ENCODE data around the gene RPUSD4.

RPUSD4 gene

GRCh38 chr11:126192361-126192760, 19.1 kb downstream of the RPUSD4 start:
- Histone ChIP-seq H3K4me1 (ENCODE audit: control insufficient read depth, insufficient read depth, low read length) (peaks cover 15% of the 10 kb centered on the region), H3K27ac (ENCODE audit: low read length) (peak overlapping the region; percentile 41)

GRCh38 chr11:126191379-126192073, 19.9 kb downstream of the RPUSD4 start:
- Histone ChIP-seq H3K9me3 (ENCODE audit: control insufficient read depth in 2 of 2, low read length in 2 of 2) (no peaks in the 10 kb centered on the region), H3K36me3 (ENCODE audit: control insufficient read depth in 2 of 2, insufficient read depth in 2 of 2, low read length in 2 of 2) (peaks cover 0 to 14% of the 10 kb centered on the region in 2 donors), H3K4me1 (ENCODE audit: control insufficient read depth, insufficient read depth, low read length) (peaks cover 18% of the 10 kb centered on the region), H3K9ac (ENCODE audit: low read length in 2 of 2) (no peak overlapping the region), H3K27me3 (ENCODE audit: control insufficient read depth in 1 of 2, insufficient read depth in 2 of 2, low read length in 2 of 2) (no peaks in the 10 kb centered on the region), H3K27ac (ENCODE audit: low read length) (no peak overlapping the region), H3K4me3 (ENCODE audit: low read length in 2 of 2) (no peak overlapping the region)

More at GRCh38 chr11:126192361-126192760, 19.1 kb downstream of the RPUSD4 start:
- no peak overlapping the region for H3K4me3 ChIP-seq (ENCODE audit: low read length in 2 of 2)
- peaks cover 0 to 3% of the 10 kb centered on the region in 2 donors for H3K9me3 ChIP-seq (ENCODE audit: control insufficient read depth in 2 of 2, low read length in 2 of 2)
- H3K27me3 ChIP-seq (ENCODE audit: control insufficient read depth in 1 of 2, insufficient read depth in 2 of 2, low read length in 2 of 2): no peaks in the 10 kb centered on the region
- peak overlapping the region in 1 of 2 donors; percentile 36 for H3K9ac ChIP-seq (ENCODE audit: low read length in 2 of 2)
- H3K36me3 ChIP-seq (ENCODE audit: control insufficient read depth in 2 of 2, insufficient read depth in 2 of 2, low read length in 2 of 2): peaks cover 4 to 19% of the 10 kb centered on the region in 2 donors

- Histone ChIP-seq H3K27ac (ENCODE audit: low read length) (no peak overlapping the region), H3K4me3 (ENCODE audit: low read length in 2 of 2) (no peak overlapping the region), H3K9me3 (ENCODE audit: control insufficient read depth in 2 of 2, low read length in 2 of 2) (no peaks in the 10 kb centered on the region), H3K36me3 (ENCODE audit: control insufficient read depth in 2 of 2, insufficient read depth in 2 of 2, low read length in 2 of 2) (peaks cover 0 to 9% of the 10 kb centered on the region in 2 donors), H3K4me1 (ENCODE audit: control insufficient read depth, insufficient read depth, low read length) (peaks cover 23% of the 10 kb centered on the region), H3K27me3 (ENCODE audit: control insufficient read depth in 1 of 2, insufficient read depth in 2 of 2, low read length in 2 of 2) (no peaks in the 10 kb centered on the region), H3K9ac (ENCODE audit: low read length in 2 of 2) (no peak overlapping the region)
Measured at GRCh38 chr11:126190792-126191191, 20.7 kb downstream of the RPUSD4 start.

GRCh38 chr11:126189109-126189929, 22.1 kb downstream of the RPUSD4 start:
- Histone ChIP-seq H3K36me3 (ENCODE audit: control insufficient read depth in 2 of 2, insufficient read depth in 2 of 2, low read length in 2 of 2) (peaks cover 0 to 7% of the 10 kb centered on the region in 2 donors), H3K4me3 (ENCODE audit: low read length in 2 of 2) (no peak overlapping the region), H3K9ac (ENCODE audit: low read length in 2 of 2) (no peak overlapping the region), H3K4me1 (ENCODE audit: control insufficient read depth, insufficient read depth, low read length) (peaks cover 23% of the 10 kb centered on the region), H3K27me3 (ENCODE audit: control insufficient read depth in 1 of 2, insufficient read depth in 2 of 2, low read length in 2 of 2) (no peaks in the 10 kb centered on the region), H3K27ac (ENCODE audit: low read length) (no peak overlapping the region), H3K9me3 (ENCODE audit: control insufficient read depth in 2 of 2, low read length in 2 of 2) (no peaks in the 10 kb centered on the region)

- Histone ChIP-seq H3K9ac (ENCODE audit: low read length in 2 of 2) (no peak overlapping the region), H3K36me3 (ENCODE audit: control insufficient read depth in 2 of 2, insufficient read depth in 2 of 2, low read length in 2 of 2) (peaks cover 0 to 7% of the 10 kb centered on the region in 2 donors), H3K27me3 (ENCODE audit: control insufficient read depth in 1 of 2, insufficient read depth in 2 of 2, low read length in 2 of 2) (no peaks in the 10 kb centered on the region), H3K4me3 (ENCODE audit: low read length in 2 of 2) (no peak overlapping the region), H3K4me1 (ENCODE audit: control insufficient read depth, insufficient read depth, low read length) (peaks cover 20% of the 10 kb centered on the region), H3K9me3 (ENCODE audit: control insufficient read depth in 2 of 2, low read length in 2 of 2) (no peaks in the 10 kb centered on the region), H3K27ac (ENCODE audit: low read length) (no peak overlapping the region)
Measured at GRCh38 chr11:126188332-126189108, 22.9 kb downstream of the RPUSD4 start.

GRCh38 chr11:126186708-126187529, 24.5 kb downstream of the RPUSD4 start:
- H3K27me3 ChIP-seq (ENCODE audit: control insufficient read depth in 1 of 2, insufficient read depth in 2 of 2, low read length in 2 of 2): no peaks in the 10 kb centered on the region
- H3K4me3 ChIP-seq (ENCODE audit: low read length in 2 of 2): no peak overlapping the region
- H3K4me1 ChIP-seq (ENCODE audit: control insufficient read depth, insufficient read depth, low read length): peaks cover 9% of the 10 kb centered on the region
- no peak overlapping the region for H3K9ac ChIP-seq (ENCODE audit: low read length in 2 of 2)
- peaks cover 0 to 4% of the 10 kb centered on the region in 2 donors for H3K36me3 ChIP-seq (ENCODE audit: control insufficient read depth in 2 of 2, insufficient read depth in 2 of 2, low read length in 2 of 2)
- H3K27ac ChIP-seq (ENCODE audit: low read length): no peak overlapping the region
- H3K9me3 ChIP-seq (ENCODE audit: control insufficient read depth in 2 of 2, low read length in 2 of 2): no peaks in the 10 kb centered on the region

GRCh38 chr11:126186025-126186698, 25.3 kb downstream of the RPUSD4 start:
- no peaks in the 10 kb centered on the region for H3K9me3 ChIP-seq (ENCODE audit: control insufficient read depth in 2 of 2, low read length in 2 of 2)
- no peaks in the 10 kb centered on the region for H3K27me3 ChIP-seq (ENCODE audit: control insufficient read depth in 1 of 2, insufficient read depth in 2 of 2, low read length in 2 of 2)
- no peak overlapping the region for H3K27ac ChIP-seq (ENCODE audit: low read length)
- H3K4me1 ChIP-seq (ENCODE audit: control insufficient read depth, insufficient read depth, low read length): peaks cover 9% of the 10 kb centered on the region
- peaks cover 0 to 3% of the 10 kb centered on the region in 2 donors for H3K36me3 ChIP-seq (ENCODE audit: control insufficient read depth in 2 of 2, insufficient read depth in 2 of 2, low read length in 2 of 2)
- H3K4me3 ChIP-seq (ENCODE audit: low read length in 2 of 2): no peak overlapping the region
- no peak overlapping the region for H3K9ac ChIP-seq (ENCODE audit: low read length in 2 of 2)

GRCh38 chr11:126185259-126186024, 26.0 kb downstream of the RPUSD4 start:
- no peaks in the 10 kb centered on the region for H3K27me3 ChIP-seq (ENCODE audit: control insufficient read depth in 1 of 2, insufficient read depth in 2 of 2, low read length in 2 of 2)
- H3K27ac ChIP-seq (ENCODE audit: low read length): no peak overlapping the region
- no peak overlapping the region for H3K4me3 ChIP-seq (ENCODE audit: low read length in 2 of 2)
- no peak overlapping the region for H3K9ac ChIP-seq (ENCODE audit: low read length in 2 of 2)
- H3K36me3 ChIP-seq (ENCODE audit: control insufficient read depth in 2 of 2, insufficient read depth in 2 of 2, low read length in 2 of 2): no peaks in the 10 kb centered on the region
- H3K4me1 ChIP-seq (ENCODE audit: control insufficient read depth, insufficient read depth, low read length): peaks cover 9% of the 10 kb centered on the region
- H3K9me3 ChIP-seq (ENCODE audit: control insufficient read depth in 2 of 2, low read length in 2 of 2): no peaks in the 10 kb centered on the region

- no peak overlapping the region for H3K27ac ChIP-seq (ENCODE audit: low read length)
- H3K9ac ChIP-seq (ENCODE audit: low read length in 2 of 2): no peak overlapping the region
- peaks cover 9% of the 10 kb centered on the region for H3K4me1 ChIP-seq (ENCODE audit: control insufficient read depth, insufficient read depth, low read length)
- no peaks in the 10 kb centered on the region for H3K27me3 ChIP-seq (ENCODE audit: control insufficient read depth in 1 of 2, insufficient read depth in 2 of 2, low read length in 2 of 2)
- H3K9me3 ChIP-seq (ENCODE audit: control insufficient read depth in 2 of 2, low read length in 2 of 2): no peaks in the 10 kb centered on the region
- no peak overlapping the region for H3K4me3 ChIP-seq (ENCODE audit: low read length in 2 of 2)
- H3K36me3 ChIP-seq (ENCODE audit: control insufficient read depth in 2 of 2, insufficient read depth in 2 of 2, low read length in 2 of 2): no peaks in the 10 kb centered on the region
Measured at GRCh38 chr11:126182787-126183445, 28.5 kb downstream of the RPUSD4 start.

Data from stomach smooth muscle (tissue), 2 donors.